Right ventricle myocardium inferior (tissue), 1 donor: ENCODE results near the gene GP1BB. TPM values are rescaled to one million over a fixed set of nuclear protein-coding genes. Genes with fewer than 3 reads are reported as not detected.
A peak's percentile ranks its signal among the peaks of the same experiment; 100 is the strongest.

Source experiments
- ATAC-seq: fragments of 200-7000 bp; cut with Tn5 transposase; one replicate; pipeline ENCODE4 v1.9.1; 2020; ENCODE audit warnings: mild to moderate bottlenecking, moderate library complexity
- DNase-seq: peaks from one replicate; pipeline ENCODE4 v3.0.0; 2021; ENCODE audit errors: missing footprints
- intact Hi-C: fragments of 100-400 bp; cut with DNase I; formaldehyde crosslinking; loops from one replicate; pipeline ENCODE4 v1.11.0; 2022
- total RNA-seq: library from RNA; stranded (reverse); fragmentation: NEBNext Ultra II Directional; extraction: Animal tissue kit (Norgen Biotek cat#: 25700); gene quantifications from one replicate; pipeline ENCODE4 v1.2.1, GENCODE V29; 2021
- donor health status: DM: no; HTN: yes; CAD: no; lungs with severe emphysema.

Gene GP1BB
- total RNA-seq, 1 donor from 2014 or later, result not detected

DNA sequence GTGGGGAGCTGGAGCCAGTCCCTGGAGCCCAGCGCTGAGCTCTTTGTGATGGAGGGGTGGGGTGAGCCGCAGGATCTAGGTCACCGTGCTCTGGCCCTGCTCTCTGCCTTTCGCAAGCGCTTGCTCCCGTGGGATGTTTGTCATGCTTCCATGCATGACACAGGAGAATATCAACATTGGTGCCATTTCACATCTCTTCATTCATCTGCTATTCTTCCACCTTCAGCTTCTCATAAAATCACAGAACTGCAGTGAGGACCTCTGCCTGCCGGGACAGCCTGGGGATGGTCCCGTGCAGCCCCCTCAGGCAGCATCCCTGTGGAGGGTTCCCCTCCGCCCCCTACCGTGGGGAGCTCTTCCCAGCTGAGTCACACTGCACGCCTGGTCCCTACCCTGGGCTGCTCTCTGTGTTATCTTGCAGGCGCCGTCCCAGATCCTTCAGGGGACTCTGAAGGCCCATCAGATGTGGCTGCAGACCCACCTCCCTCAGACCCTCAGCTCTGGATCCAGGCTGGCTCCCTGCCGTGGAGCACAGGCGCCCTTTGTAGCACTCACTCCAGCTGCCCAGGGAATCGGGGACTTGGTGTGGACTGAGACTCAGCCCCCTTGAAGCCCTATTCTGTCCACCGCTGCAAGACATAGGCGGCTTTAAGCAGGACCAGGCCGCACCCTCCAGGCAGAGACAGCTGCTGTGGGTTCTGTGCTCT lies 14.1 kb upstream of the GP1BB start:
- intact Hi-C loops, result no loop called here
- ATAC-seq (peak; percentile 85), DNase-seq (no peak)

- no peak for ATAC-seq
- intact Hi-C loops, result no loop called here
- no peak for DNase-seq
Measured at GRCh38 chr22:19710020-19710768, 13.1 kb upstream of the GP1BB start.

- DNase-seq (no peak), ATAC-seq (no peak)
- intact Hi-C loops, result no loop called here
Measured at GRCh38 chr22:19710769-19711106, 12.6 kb upstream of the GP1BB start.

- DNase-seq, result peak; percentile 34
- ATAC-seq, result no peak
- intact Hi-C loops, result no loop called here
Measured at GRCh38 chr22:19713245-19713644, 10.1 kb upstream of the GP1BB start.

DNA sequence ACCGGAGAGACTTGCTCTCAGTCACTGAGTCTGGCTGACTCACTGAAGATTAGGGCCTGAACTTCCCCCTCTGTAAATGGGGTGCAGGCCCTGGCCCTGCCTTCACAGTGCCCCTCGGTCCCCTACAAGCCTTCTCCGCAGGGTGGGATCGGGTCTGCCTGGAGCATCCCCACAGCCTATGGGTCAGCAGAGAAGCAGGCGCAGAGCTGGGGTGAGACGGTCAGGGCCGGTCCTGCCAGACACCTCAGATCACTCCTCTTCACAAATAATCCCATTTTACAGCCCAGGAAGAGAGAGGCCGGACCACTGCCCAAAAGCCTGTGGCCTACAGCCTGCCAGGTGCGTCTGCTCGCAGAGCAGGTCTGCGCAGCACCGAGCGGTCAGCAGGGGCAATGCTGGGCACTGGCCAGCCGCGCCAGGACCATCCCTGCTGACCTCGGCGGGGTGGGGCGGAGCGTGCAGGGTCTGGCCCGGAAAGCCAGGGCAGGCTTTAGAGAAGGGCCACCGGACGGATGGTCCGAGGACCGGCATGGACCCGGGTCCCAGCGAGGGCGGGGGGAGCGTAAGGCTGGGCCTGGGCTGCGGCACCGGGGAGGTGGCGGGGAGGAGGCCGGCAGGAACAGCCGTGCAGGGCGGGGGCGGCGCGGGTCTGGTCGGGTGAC lies 9.6 kb upstream of the GP1BB start:
- DNase-seq (peak; percentile 72), ATAC-seq (peak; percentile 2)
- intact Hi-C loops, result loop anchor here (2.0 kb wide), 1 partner anchor 35 kb away; no protein-coding TSS in a partner anchor

GRCh38 chr22:19714312-19715187 lies 8.8 kb upstream of the GP1BB start, which contains the start of gene SEPTIN5:
SEPTIN5 (plus strand) TSS chr22:19714503; CDS start chr22:19714589, 86 bp downstream.
- intact Hi-C loops, result loop anchor here (2.0 kb wide), 1 partner anchor 36 kb away; no protein-coding TSS in a partner anchor
- peak; percentile 76 for DNase-seq
- peak; percentile 4 for ATAC-seq

DNA sequence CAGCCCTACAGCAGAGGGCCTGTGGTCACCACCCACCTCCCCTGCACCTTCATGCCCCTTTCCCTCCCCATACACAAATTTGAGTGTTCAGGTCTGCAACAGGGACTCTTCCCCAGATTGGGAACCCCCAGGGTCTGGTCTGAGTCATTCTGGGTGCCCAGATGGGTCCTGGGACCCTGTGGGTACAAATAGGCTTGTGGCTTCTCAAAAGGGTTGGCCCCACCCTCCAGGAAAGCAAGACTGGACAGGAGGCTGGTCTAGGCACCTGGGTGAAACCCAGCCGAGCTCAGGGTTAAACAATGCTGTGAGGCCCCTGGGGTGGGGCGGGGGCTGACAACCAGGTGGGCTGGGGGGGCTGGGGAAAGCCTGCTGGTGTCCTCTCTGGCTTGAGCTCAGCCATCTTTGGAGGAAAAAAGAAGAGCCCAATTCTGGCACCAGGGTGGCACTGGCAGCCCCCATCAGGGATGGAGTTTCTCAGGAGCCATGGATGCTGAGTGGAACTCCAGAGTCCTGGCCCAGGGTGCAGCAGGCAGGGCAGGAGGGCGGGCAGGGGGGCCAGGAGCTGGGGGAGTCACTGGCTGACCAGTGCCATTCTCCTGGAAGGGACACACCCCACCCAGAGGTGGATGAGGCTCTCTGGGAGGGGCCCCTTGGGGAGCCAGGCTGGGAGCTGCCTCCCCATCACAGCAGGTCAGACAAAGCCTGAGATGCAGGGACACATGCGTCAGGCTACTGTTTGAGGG lies 8.0 kb upstream of the GP1BB start:
- DNase-seq (peak; percentile 64), ATAC-seq (no peak)
- intact Hi-C loops, result loop anchor here (2.0 kb wide), 1 partner anchor 37 kb away; no protein-coding TSS in a partner anchor

DNA sequence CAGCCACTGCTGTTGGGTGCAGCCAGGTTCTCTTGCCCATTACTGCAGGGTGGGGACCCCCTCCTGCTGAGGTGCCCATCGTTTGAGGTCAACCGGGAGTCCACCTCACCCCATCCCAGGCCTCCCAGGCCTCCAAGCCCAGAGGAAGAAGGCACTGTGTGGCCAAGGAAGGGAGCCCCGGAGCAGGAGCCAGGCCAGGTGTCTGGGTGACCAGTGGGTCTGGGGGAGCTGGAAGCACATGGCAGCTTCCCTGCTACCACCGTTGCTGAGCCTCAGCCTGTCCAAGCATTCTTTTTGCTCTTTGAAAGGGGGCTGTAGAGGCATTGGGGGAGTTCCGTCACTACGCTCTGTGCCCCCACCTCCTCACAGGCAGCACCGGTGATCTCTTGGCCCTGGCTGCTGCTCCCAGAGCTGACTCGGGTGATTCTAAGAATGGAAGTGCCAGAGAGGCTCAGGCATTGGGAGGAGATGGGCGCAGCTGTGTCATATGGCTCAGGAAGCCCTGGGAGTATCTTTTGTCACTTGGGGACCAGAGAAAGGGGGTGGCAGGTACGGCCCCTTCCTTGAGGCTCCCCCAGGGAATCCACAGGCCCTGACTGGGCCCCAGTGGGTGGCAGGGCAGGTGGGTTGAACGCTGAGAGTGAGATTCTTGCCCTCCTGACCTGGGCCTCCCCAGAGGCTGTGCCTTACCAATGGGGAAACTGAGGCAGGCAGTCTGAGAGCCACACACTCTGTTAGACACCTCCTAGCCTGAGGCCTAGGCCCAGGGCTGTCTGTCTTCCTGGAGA lies 7.1 kb upstream of the GP1BB start:
- intact Hi-C loops, result no loop called here
- peak; percentile 37 for DNase-seq
- ATAC-seq, result no peak

DNA sequence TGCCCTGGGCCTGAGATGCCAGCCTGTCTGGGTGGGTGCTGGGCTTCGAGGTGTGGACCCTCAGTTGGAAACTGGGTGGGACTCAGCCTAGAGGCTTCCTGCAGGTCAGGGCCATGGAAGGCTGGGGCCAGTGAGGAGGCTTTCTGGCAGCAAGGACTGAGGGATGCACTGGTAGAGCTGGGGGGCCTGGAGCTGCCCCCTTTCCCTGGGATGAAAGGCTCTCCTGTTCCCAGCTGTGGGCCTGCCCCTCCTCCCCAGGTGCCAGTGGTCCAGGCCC lies 6.6 kb upstream of the GP1BB start:
- intact Hi-C loops, result no loop called here
- DNase-seq (no peak), ATAC-seq (no peak)

DNA sequence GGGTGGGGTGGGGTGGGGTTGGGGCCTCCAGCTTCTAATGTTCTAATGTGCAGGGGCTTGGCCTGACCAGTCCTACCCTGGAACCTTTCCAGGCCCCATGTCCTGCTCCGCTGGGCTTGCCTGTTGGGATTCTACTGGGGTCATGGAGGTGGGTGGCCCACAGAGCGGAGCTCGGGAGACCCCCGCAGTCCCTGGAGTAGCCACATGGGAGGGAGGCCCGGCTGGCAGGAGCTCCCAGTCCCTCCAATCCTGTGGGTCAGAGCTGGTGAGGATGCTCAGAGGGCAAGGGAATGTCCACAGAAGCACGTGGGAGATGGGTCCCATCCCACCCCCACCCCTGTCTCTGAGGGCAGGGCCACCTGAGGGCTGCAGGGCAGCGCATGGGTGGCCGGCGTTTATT lies 6.2 kb upstream of the GP1BB start:
- DNase-seq, result no peak
- intact Hi-C loops, result no loop called here
- ATAC-seq, result no peak

DNA sequence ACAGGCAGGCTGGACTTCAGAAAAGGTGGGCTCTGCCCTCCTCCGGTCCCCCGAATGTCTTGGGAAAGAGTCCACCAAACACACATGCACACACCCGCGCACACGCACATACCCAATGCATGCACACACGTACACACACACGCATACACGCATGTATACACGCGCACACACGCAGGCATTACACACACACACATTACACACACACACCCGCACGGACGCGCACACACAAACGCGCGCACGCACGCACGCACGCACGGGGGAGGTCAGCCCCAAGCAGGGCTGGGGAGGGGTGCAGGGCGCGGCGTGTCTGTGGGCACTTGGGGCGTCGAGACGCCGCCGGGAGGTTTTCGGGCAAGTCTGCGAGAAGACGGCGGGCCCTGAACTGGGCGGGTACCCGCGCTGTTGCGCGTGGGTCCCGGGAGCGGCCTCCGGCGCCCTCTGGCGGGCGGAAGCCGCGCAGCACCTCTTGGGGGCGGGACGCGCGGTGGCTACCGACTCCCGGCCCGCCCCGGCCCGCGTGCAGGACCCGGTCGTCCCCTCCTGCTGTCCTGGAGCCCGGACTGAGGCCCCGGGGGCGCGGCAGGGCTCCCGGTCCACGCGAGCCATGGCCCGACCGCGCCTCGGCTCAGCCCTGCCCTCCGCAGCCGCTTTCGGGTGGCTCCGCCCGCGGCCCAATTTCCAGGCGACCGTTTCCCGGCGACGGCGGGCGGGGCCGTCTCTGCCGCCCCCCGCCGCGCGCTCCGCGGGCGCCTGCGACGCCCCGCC lies 5.5 kb upstream of the GP1BB start:
- intact Hi-C loops, result loop anchor here (1.0 kb wide), 1 partner anchor 86 kb away; no protein-coding TSS in a partner anchor
- ATAC-seq, result peak; percentile 76
- DNase-seq, result peak; percentile 89

DNA sequence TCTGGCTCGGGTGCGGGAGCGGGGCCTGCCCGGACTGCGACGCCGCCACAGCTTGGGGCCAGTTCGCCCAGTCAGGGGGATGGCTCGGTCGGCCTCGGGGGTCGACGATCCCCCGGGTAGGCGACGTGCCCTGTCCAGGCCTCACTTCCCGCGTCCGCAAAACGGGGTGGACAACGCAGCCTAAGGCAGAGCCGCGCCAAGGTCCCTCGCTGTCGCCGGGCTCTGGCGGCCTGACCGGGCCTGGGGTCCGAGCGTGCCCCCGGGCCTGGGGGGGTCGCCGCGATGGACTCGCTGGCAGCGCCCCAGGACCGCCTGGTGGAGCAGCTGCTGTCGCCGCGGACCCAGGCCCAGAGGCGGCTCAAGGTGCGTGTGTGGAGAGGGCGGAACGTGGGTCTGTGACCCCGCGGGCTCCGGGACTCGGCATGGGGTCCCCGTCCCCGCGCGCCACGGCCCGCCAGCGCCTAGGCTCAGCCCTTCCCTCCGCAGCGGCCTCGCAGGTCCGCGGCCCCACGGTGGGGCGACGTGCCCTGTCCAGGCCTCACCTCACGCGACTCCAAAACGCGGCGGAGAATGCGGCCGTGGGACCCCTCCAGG lies 4.8 kb upstream of the GP1BB start:
- DNase-seq (no peak), ATAC-seq (no peak)
- intact Hi-C loops, result loop anchor here (1.0 kb wide), 1 partner anchor 86 kb away; no protein-coding TSS in a partner anchor

- intact Hi-C loops, result no loop called here
- ATAC-seq, result peak; percentile 16
- DNase-seq, result no peak
Measured at GRCh38 chr22:19719050-19719482, 4.3 kb upstream of the GP1BB start.

DNA sequence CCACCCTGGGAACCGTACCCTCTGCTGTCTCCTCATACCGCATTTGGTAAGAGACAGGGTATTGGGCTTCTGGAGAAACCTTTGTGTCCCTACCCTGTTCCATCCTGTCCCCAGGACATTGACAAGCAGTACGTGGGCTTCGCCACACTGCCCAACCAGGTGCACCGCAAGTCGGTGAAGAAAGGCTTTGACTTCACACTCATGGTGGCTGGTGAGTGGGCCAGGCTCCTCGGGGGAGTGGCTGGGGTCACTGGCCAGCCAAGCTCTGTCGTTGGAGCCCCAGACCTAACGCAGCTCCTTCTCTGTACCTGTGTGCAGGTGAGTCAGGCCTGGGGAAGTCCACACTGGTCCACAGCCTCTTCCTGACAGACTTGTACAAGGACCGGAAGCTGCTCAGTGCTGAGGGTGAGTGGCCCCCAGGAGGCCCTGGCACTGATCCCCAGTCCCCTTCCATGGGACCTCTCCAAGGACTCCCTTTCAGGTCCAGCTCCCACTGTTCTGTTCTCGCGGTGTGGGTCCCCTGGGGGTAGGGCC lies 3.8 kb upstream of the GP1BB start:
- DNase-seq (no peak), ATAC-seq (no peak)
- intact Hi-C loops, result no loop called here

- ATAC-seq (no peak), DNase-seq (no peak)
- intact Hi-C loops, result no loop called here
Measured at GRCh38 chr22:19720150-19720827, 3.0 kb upstream of the GP1BB start.

GRCh38 chr22:19720999-19721329 lies 2.4 kb upstream of the GP1BB start:
- intact Hi-C loops, result no loop called here
- DNase-seq (no peak), ATAC-seq (no peak)
